H9 (cell line): Measurements from ENCODE around the gene NEURL1B. TPM values are rescaled to one million over a fixed set of nuclear protein-coding genes. Genes with fewer than 3 reads are reported as not detected.

ENCODE experiments used
- DNase-seq: peaks from one replicate; pipeline ENCODE4 v3.0.0-alpha.2; 2017
- H2AFZ ChIP-seq: one replicate; pipeline ENCODE4 v1.6.1; 2013; ENCODE audit warnings: mild to moderate bottlenecking, low read length, control low read depth, moderate library complexity
- H2AK5ac ChIP-seq: 2 replicates; pipeline ENCODE4 v1.6.1; 2013; ENCODE audit warnings: low read length, control low read depth, mixed read lengths; ENCODE audit not compliant: insufficient read length
- H2BK120ac ChIP-seq: one replicate; pipeline ENCODE4 v1.6.1; 2013; ENCODE audit warnings: low read depth, mild to moderate bottlenecking, low read length, control low read depth, inconsistent platforms; ENCODE audit not compliant: poor library complexity, severe bottlenecking
- H2BK12ac ChIP-seq: 2 replicates; pipeline ENCODE4 v1.6.1; 2013; ENCODE audit warnings: low read length, control low read depth, mixed read lengths, low read depth; ENCODE audit not compliant: insufficient read length
- H2BK15ac ChIP-seq: 2 replicates; pipeline ENCODE4 v1.6.1; 2013; ENCODE audit warnings: low read depth, low read length, control low read depth
- H2BK20ac ChIP-seq: one replicate; pipeline ENCODE4 v1.6.1; 2013; ENCODE audit warnings: low read depth, mild to moderate bottlenecking, low read length, control low read depth, inconsistent platforms; ENCODE audit not compliant: poor library complexity, severe bottlenecking
- H2BK5ac ChIP-seq: 2 replicates; pipeline ENCODE4 v1.6.1; 2013; ENCODE audit warnings: low read length, control low read depth, mixed read lengths; ENCODE audit not compliant: insufficient read length
- H3K14ac ChIP-seq: 2 replicates; pipeline ENCODE4 v1.6.1; 2013; ENCODE audit warnings: low read length, control low read depth; ENCODE audit not compliant: insufficient read depth
- H3K18ac ChIP-seq: 2 replicates; pipeline ENCODE4 v1.6.1; 2013; ENCODE audit warnings: low read depth, mild to moderate bottlenecking, mixed read lengths, low read length, control low read depth; ENCODE audit not compliant: insufficient read length
- H3K23ac ChIP-seq: 2 replicates; pipeline ENCODE4 v1.6.1; 2013; ENCODE audit warnings: low read length, control low read depth, mixed read lengths, low read depth; ENCODE audit not compliant: insufficient read length
- H3K23me2 ChIP-seq: 2 replicates; pipeline ENCODE4 v1.6.1; 2013; ENCODE audit warnings: low read depth, mild to moderate bottlenecking, mixed read lengths, low read length, control low read depth; ENCODE audit not compliant: insufficient read length, poor library complexity, severe bottlenecking
- H3K27ac ChIP-seq: 2 replicates; pipeline ENCODE4 v1.5.1; 2013; ENCODE audit warnings: low read length, control low read depth, mixed read lengths, low read depth; ENCODE audit not compliant: insufficient read length
- H3K27me3 ChIP-seq: 2 replicates; pipeline ENCODE4 v1.6.1; 2013; ENCODE audit warnings: low read length, control low read depth, inconsistent platforms; ENCODE audit not compliant: insufficient read depth
- H3K4ac ChIP-seq: 2 replicates; pipeline ENCODE4 v1.6.1; 2013; ENCODE audit warnings: low read depth, mild to moderate bottlenecking, control low read depth, inconsistent platforms, low read length, moderate library complexity
- H3K4me1 ChIP-seq: 2 replicates; pipeline ENCODE4 v1.6.1; 2013; ENCODE audit warnings: low read length, control low read depth, inconsistent platforms; ENCODE audit not compliant: insufficient read depth
- H3K4me2 ChIP-seq: 2 replicates; pipeline ENCODE4 v1.6.1; 2013; ENCODE audit warnings: low read length, control low read depth, mixed read lengths; ENCODE audit not compliant: insufficient read length, insufficient read depth
- H3K56ac ChIP-seq: 2 replicates; pipeline ENCODE4 v1.6.1; 2013; ENCODE audit warnings: low read depth, mild to moderate bottlenecking, mixed read lengths, low read length, control low read depth; ENCODE audit not compliant: insufficient read length
- H3K79me1 ChIP-seq: 2 replicates; pipeline ENCODE4 v1.6.1; 2013; ENCODE audit warnings: low read depth, mild to moderate bottlenecking, moderate library complexity, low read length, control low read depth, inconsistent platforms; ENCODE audit not compliant: insufficient read depth, poor library complexity, severe bottlenecking
- H3K79me2 ChIP-seq: 2 replicates; pipeline ENCODE4 v1.6.1; 2013; ENCODE audit warnings: low read length, control low read depth, inconsistent platforms; ENCODE audit not compliant: insufficient read depth
- H3K9ac ChIP-seq: 2 replicates; pipeline ENCODE4 v1.6.1; 2013; ENCODE audit warnings: low read length, control low read depth, mixed read lengths; ENCODE audit not compliant: insufficient read length; ENCODE audit errors: extremely low read depth
- H3K9me3 ChIP-seq: one replicate; pipeline ENCODE4 v1.6.1; 2013; ENCODE audit warnings: low read depth, low read length, inconsistent platforms; ENCODE audit not compliant: control insufficient read depth
- H3T11ph ChIP-seq: one replicate; pipeline ENCODE4 v1.6.1; 2013; ENCODE audit warnings: mild to moderate bottlenecking, low read length, control low read depth, inconsistent platforms
- H4K20me1 ChIP-seq: one replicate; pipeline ENCODE4 v1.6.1; 2013; ENCODE audit not compliant: control insufficient read depth, insufficient read length, insufficient read depth
- H4K5ac ChIP-seq: 2 replicates; pipeline ENCODE4 v1.6.1; 2013; ENCODE audit warnings: low read depth, mild to moderate bottlenecking, mixed read lengths, low read length, control low read depth; ENCODE audit not compliant: insufficient read length
- H4K8ac ChIP-seq: replicated peaks from 2 replicates; pipeline ENCODE4 v1.6.1; 2013; ENCODE audit warnings: low read length, control low read depth, mixed read lengths, low read depth; ENCODE audit not compliant: insufficient read length
- H4K91ac ChIP-seq: 2 replicates; pipeline ENCODE4 v1.6.1; 2013; ENCODE audit warnings: low read depth, mild to moderate bottlenecking, moderate library complexity, mixed read lengths, low read length, control low read depth; ENCODE audit not compliant: insufficient read length
- H3K27ac Mint-ChIP-seq, 3 experiments: 2 replicates in 2 of 3; 3 replicates in 1 of 3; pipeline ENCODE4 v1.8.0; 2020 to 2021; ENCODE audit warnings: mixed read lengths in 3 of 3, mild to moderate bottlenecking in 1 of 3, moderate library complexity in 1 of 3
- H3K27me3 Mint-ChIP-seq: 2 replicates; pipeline ENCODE4 v1.8.0; 2021; ENCODE audit warnings: low read depth, mild to moderate bottlenecking, moderate library complexity, mixed read lengths
- H3K36me3 Mint-ChIP-seq, 3 experiments: 2 replicates in 2 of 3; 3 replicates in 1 of 3; pipeline ENCODE4 v1.8.0; 2020 to 2021; ENCODE audit warnings: low read depth in 3 of 3, mixed read lengths in 3 of 3; ENCODE audit not compliant: insufficient read depth in 1 of 3
- H3K4me1 Mint-ChIP-seq, 2 experiments: 2 replicates each; pipeline ENCODE4 v1.8.0; 2020; ENCODE audit warnings: mixed read lengths in 2 of 2
- H3K4me3 Mint-ChIP-seq, 2 experiments: 2 replicates in 1 of 2; 3 replicates in 1 of 2; pipeline ENCODE4 v1.8.0; 2020 to 2021; ENCODE audit warnings: mild to moderate bottlenecking in 2 of 2, mixed read lengths in 2 of 2, moderate library complexity in 1 of 2
- H3K9me3 Mint-ChIP-seq, 2 experiments: 2 replicates in 1 of 2; 3 replicates in 1 of 2; pipeline ENCODE4 v1.8.0; 2020; ENCODE audit warnings: mild to moderate bottlenecking in 2 of 2, mixed read lengths in 2 of 2, moderate library complexity in 1 of 2
- WGBS: extraction: QIAGEN DNeasy Blood & Tissue Kit; methylation state at CpG from one replicate; pipeline ENCODE4 v1.1.7; 2013; ENCODE audit warnings: missing lambda C conversion rate, low lambda C conversion rate, mixed read lengths; ENCODE audit not compliant: insufficient read length; ENCODE audit errors: extremely low coverage; 5-methylcytosine and 5-hydroxymethylcytosine counted together
- total RNA-seq: library from RNA; stranded (reverse); gene quantifications from 2 replicates; pipeline ENCODE4 v1.2.1, GENCODE V29; 2021
- TF ChIP-seq, protein P1 (sequence below): fragments of 200-600 bp; sonication (generic); conservative IDR thresholded peaks from 3 replicates; pipeline ENCODE4 v1.8.0; 2021; ENCODE audit warnings: antibody characterized with exemption, mild to moderate bottlenecking

The NEURL1B gene
- total RNA-seq, 1 experiment from 2014 or later, result 3.6 TPM

GRCh38 chr5:172669386-172670004, 28.4 kb downstream of the NEURL1B start:
- H4K8ac ChIP-seq, result no peak overlapping the region
- H3K4me2 ChIP-seq, result no peak overlapping the region
- no peaks in the 10 kb centered on the region for H3K79me1 ChIP-seq
- no peaks in the 10 kb centered on the region; the same call in 1 of the 2 replicates for H3K27me3 ChIP-seq
- H3K23me2 ChIP-seq, result no peaks in the 10 kb centered on the region
- no peak overlapping the region for H3K27ac ChIP-seq
- Mint-ChIP-seq H3K36me3 (peaks cover 0 to 4% (median 0%) of the 10 kb centered on the region in 3 experiments; a peak in 1 of 7 replicates), H3K9me3 (no peaks in the 10 kb centered on the region), H3K27me3 (no peaks in the 10 kb centered on the region), H3K27ac (no peak overlapping the region), H3K4me3 (no peak overlapping the region), H3K4me1 (peaks cover 0 to 13% of the 10 kb centered on the region in 2 experiments; a peak in 2 of 4 replicates)
- no peak overlapping the region for H3K56ac ChIP-seq
- no peak for DNase-seq
- TF ChIP-seq, protein P1, sequence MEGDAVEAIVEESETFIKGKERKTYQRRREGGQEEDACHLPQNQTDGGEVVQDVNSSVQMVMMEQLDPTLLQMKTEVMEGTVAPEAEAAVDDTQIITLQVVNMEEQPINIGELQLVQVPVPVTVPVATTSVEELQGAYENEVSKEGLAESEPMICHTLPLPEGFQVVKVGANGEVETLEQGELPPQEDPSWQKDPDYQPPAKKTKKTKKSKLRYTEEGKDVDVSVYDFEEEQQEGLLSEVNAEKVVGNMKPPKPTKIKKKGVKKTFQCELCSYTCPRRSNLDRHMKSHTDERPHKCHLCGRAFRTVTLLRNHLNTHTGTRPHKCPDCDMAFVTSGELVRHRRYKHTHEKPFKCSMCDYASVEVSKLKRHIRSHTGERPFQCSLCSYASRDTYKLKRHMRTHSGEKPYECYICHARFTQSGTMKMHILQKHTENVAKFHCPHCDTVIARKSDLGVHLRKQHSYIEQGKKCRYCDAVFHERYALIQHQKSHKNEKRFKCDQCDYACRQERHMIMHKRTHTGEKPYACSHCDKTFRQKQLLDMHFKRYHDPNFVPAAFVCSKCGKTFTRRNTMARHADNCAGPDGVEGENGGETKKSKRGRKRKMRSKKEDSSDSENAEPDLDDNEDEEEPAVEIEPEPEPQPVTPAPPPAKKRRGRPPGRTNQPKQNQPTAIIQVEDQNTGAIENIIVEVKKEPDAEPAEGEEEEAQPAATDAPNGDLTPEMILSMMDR, result no peak
- no peaks in the 10 kb centered on the region for H3K79me2 ChIP-seq
- H3T11ph ChIP-seq, result no peak overlapping the region
- no peak overlapping the region for H3K18ac ChIP-seq
- H2AK5ac ChIP-seq, result no peak overlapping the region
- H3K4me1 ChIP-seq, result no peaks in the 10 kb centered on the region
- no peak overlapping the region for H2BK20ac ChIP-seq
- no peak overlapping the region for H3K23ac ChIP-seq
- no peak overlapping the region for H2BK15ac ChIP-seq
- no peak overlapping the region for H3K14ac ChIP-seq
- H2BK12ac ChIP-seq, result no peak overlapping the region
- no peak overlapping the region for H4K91ac ChIP-seq
- H3K9ac ChIP-seq, result no peak overlapping the region
- H3K9me3 ChIP-seq, result no peaks in the 10 kb centered on the region
- H4K20me1 ChIP-seq, result no peaks in the 10 kb centered on the region
- no peak overlapping the region for H2AFZ ChIP-seq
- H3K4ac ChIP-seq, result no peak overlapping the region
- no peak overlapping the region for H2BK120ac ChIP-seq
- no peak overlapping the region for H2BK5ac ChIP-seq
- WGBS, result no CpG with 5 or more reads among the region's 45 CpGs
- H4K5ac ChIP-seq, result no peak overlapping the region
